HL-60 (cell line): Measurements from ENCODE around the gene ENPP6.

Source experiments
- DNase-seq, 2 experiments: peaks; one replicate each; pipeline ENCODE4 v3.0.0-alpha.2; 2010 to 2020; ENCODE audit warnings: low read depth in 1 of 2, low spot score in 1 of 2
- H3K27ac ChIP-seq: fragments of 250-450 bp; sonication (Bioruptor Pico); replicated peaks from 2 replicates; pipeline ENCODE4 v1.5.1; 2020; ENCODE audit warnings: mild to moderate bottlenecking, moderate library complexity
- H3K27me3 ChIP-seq: fragments of 250-450 bp; sonication (Bioruptor Pico); 2 replicates; pipeline ENCODE4 v1.5.1; 2021; ENCODE audit warnings: mild to moderate bottlenecking, moderate library complexity; ENCODE audit not compliant: insufficient read depth, poor library complexity, severe bottlenecking
- H3K4me3 ChIP-seq: replicated peaks from 2 replicates; pipeline ENCODE4 v1.5.1; 2011; ENCODE audit warnings: mild to moderate bottlenecking, control low read depth, low read length; ENCODE audit not compliant: insufficient read depth
- GABPA ChIP-seq: IDR thresholded peaks from 2 replicates; pipeline ENCODE4 v1.6.1; 2012; ENCODE audit warnings: low read depth
- POLR2AphosphoS5 ChIP-seq: IDR thresholded peaks from 2 replicates; pipeline ENCODE4 v1.6.1; 2012; ENCODE audit warnings: low read depth
- REST ChIP-seq: IDR thresholded peaks from 2 replicates; pipeline ENCODE4 v1.6.1; 2012; ENCODE audit warnings: low read depth; ENCODE audit not compliant: insufficient replicate concordance
- SPI1 ChIP-seq: IDR thresholded peaks from 2 replicates; pipeline ENCODE4 v1.6.1; 2012; ENCODE audit warnings: low read depth, mild to moderate bottlenecking, borderline replicate concordance
- TF ChIP-seq, protein P1 (sequence below): IDR thresholded peaks from one replicate; pipeline ENCODE4 v1.5.1; 2011; ENCODE audit warnings: low read length, control low read depth, inconsistent platforms; ENCODE audit not compliant: insufficient read depth

ENPP6 gene

GRCh38 chr4:184252136-184253071, 34.7 kb upstream of the ENPP6 start:
- no peak for TF ChIP-seq SPI1
- no peak for TF ChIP-seq GABPA
- TF ChIP-seq, protein P1, sequence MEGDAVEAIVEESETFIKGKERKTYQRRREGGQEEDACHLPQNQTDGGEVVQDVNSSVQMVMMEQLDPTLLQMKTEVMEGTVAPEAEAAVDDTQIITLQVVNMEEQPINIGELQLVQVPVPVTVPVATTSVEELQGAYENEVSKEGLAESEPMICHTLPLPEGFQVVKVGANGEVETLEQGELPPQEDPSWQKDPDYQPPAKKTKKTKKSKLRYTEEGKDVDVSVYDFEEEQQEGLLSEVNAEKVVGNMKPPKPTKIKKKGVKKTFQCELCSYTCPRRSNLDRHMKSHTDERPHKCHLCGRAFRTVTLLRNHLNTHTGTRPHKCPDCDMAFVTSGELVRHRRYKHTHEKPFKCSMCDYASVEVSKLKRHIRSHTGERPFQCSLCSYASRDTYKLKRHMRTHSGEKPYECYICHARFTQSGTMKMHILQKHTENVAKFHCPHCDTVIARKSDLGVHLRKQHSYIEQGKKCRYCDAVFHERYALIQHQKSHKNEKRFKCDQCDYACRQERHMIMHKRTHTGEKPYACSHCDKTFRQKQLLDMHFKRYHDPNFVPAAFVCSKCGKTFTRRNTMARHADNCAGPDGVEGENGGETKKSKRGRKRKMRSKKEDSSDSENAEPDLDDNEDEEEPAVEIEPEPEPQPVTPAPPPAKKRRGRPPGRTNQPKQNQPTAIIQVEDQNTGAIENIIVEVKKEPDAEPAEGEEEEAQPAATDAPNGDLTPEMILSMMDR = no peak
- no peak for TF ChIP-seq POLR2AphosphoS5
- no peak for TF ChIP-seq REST
- Histone ChIP-seq H3K4me3 (no peak overlapping the region), H3K27me3 (no peaks in the 10 kb centered on the region), H3K27ac (no peak overlapping the region)
- DNase-seq = no peak

GRCh38 chr4:184251670-184251980, 34.0 kb upstream of the ENPP6 start:
- H3K27ac ChIP-seq = no peak overlapping the region
- no peak overlapping the region for H3K4me3 ChIP-seq
- TF ChIP-seq, protein P1 = no peak
- no peak for TF ChIP-seq GABPA
- no peak for TF ChIP-seq SPI1
- no peak for TF ChIP-seq POLR2AphosphoS5
- TF ChIP-seq REST = no peak
- H3K27me3 ChIP-seq = no peaks in the 10 kb centered on the region
- no peak for DNase-seq

DNA sequence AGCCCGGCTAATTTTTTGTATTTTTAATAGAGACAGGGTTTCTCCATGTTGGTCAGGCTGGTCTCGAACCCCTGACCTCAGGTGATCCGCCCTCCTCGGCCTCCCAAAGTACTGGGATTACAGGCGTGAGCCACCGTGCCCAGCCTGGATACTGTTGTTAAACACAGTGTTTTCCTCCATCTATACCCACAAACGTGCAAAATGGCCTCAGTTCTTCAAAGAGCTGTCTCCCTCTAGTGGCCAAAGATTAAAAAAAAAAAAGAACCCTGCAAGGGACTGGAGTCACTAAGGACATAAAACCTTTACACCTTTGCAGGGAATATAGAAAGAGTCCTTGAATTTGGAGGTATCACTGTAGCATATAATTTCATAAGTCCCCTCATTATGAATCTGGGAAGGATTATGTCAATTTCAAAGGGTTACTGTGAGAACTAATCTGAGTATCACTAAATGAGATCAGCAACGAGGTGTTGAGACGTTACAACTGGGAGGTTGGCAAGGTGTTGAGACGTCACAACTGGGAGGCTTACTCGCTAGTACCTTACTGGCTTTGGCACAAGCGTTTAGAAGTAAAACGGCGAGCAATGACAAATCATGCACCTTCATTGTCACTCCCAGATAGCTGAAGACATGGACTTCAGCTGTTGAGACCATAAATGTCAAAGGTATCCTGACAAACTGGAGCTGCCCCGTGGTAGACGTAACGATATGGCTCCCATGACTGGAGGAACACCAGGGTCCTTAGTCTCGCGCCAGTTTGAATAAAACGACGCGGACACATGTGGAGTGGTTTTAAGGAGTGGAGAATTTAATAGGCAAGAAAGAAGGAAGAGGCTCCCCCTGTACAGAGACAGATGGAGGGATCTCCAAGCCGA, 33.4 kb upstream of the ENPP6 start:
- TF ChIP-seq, protein P1 = peak; percentile 25
- TF ChIP-seq POLR2AphosphoS5 (no peak), SPI1 (no peak), REST (no peak)
- no peaks in the 10 kb centered on the region for H3K27me3 ChIP-seq
- no peak overlapping the region for H3K4me3 ChIP-seq
- DNase-seq = no peak
- H3K27ac ChIP-seq = no peak overlapping the region
